Breast epithelium (tissue), 4 donors: ENCODE results near the gene LTK. TPM values are rescaled to one million over a fixed set of nuclear protein-coding genes. Genes with fewer than 3 reads are reported as not detected.

ENCODE experiments used
- DNase-seq, 2 donors: peaks; one replicate each; pipeline ENCODE4 v3.0.0-alpha.2; 2019; ENCODE audit warnings: low spot score in 2 of 2
- H3K27ac ChIP-seq, 2 donors: fragments of 200-600 bp; sonication (generic) in 1 of 2; one replicate each; pipeline ENCODE4 v1.5.1; 2016 to 2019; ENCODE audit warnings: mild to moderate bottlenecking in 1 of 2
- H3K27me3 ChIP-seq, 2 donors: fragments of 200-600 bp; sonication (generic) in 1 of 2; one replicate each; pipeline versions ENCODE4 v1.5.1 to v1.6.0; 2017 to 2019; ENCODE audit warnings: control low read depth in 1 of 2, mild to moderate bottlenecking in 1 of 2
- H3K36me3 ChIP-seq: fragments of 200-600 bp; one replicate; pipeline ENCODE4 v1.5.1; 2019
- H3K4me1 ChIP-seq, 2 donors: fragments of 200-600 bp; sonication (generic); one replicate each; pipeline ENCODE4 v1.5.1; 2016 to 2019; ENCODE audit warnings: control low read depth in 1 of 2
- H3K4me3 ChIP-seq, 3 donors: fragments of 200-600 bp; sonication (generic); 1 replicate in 2 of 3; 2 replicates in 1 of 3; pipeline ENCODE4 v1.5.1; 2016 to 2019; ENCODE audit warnings: mild to moderate bottlenecking in 3 of 3, moderate library complexity in 2 of 3
- H3K9me3 ChIP-seq, 2 donors: fragments of 200-600 bp; sonication (generic) in 1 of 2; one replicate each; pipeline ENCODE4 v1.5.1; 2016 to 2019; ENCODE audit warnings: control low read depth in 1 of 2
- POLR2A ChIP-seq: fragments of 450-650 bp; IDR thresholded peaks from one replicate; pipeline ENCODE4 v1.6.1; 2016; ENCODE audit warnings: antibody characterized with exemption, mild to moderate bottlenecking, moderate library complexity
- POLR2AphosphoS5 ChIP-seq, 3 donors: sonication (generic); formaldehyde crosslinking; IDR thresholded peaks; one replicate each; pipeline ENCODE4 v1.6.1; 2017; ENCODE audit warnings: antibody characterized with exemption in 3 of 3
- intact Hi-C: fragments of 100-400 bp; cut with DNase I; formaldehyde crosslinking; loops from one replicate; pipeline ENCODE4 v1.15.1; 2023; ENCODE audit warnings: low total_unique reads
- total RNA-seq, 3 donors: library from RNA; depleted of rRNA; stranded (reverse); fragments of >200 nt; gene quantifications; one replicate each; pipeline ENCODE4 v1.1.0, GENCODE V29; 2016
- TF ChIP-seq, protein P1 (sequence below), 3 donors: fragments of 450-650 bp; IDR thresholded peaks; one replicate each; pipeline ENCODE4 v1.5.1; 2016 to 2017; ENCODE audit warnings: antibody characterized with exemption in 3 of 3, mild to moderate bottlenecking in 3 of 3, moderate library complexity in 3 of 3

LTK gene
- total RNA-seq, 3 donors from 2014 or later: 0.29 to 0.66 TPM; not detected in 1

GRCh38 chr15:41554915-41555314 lies 41.3 kb upstream of the LTK start:
- TF ChIP-seq POLR2AphosphoS5 (IDR thresholded peaks at IDR 0.05) (no peak), POLR2A (no peak)
- TF ChIP-seq, protein P1, sequence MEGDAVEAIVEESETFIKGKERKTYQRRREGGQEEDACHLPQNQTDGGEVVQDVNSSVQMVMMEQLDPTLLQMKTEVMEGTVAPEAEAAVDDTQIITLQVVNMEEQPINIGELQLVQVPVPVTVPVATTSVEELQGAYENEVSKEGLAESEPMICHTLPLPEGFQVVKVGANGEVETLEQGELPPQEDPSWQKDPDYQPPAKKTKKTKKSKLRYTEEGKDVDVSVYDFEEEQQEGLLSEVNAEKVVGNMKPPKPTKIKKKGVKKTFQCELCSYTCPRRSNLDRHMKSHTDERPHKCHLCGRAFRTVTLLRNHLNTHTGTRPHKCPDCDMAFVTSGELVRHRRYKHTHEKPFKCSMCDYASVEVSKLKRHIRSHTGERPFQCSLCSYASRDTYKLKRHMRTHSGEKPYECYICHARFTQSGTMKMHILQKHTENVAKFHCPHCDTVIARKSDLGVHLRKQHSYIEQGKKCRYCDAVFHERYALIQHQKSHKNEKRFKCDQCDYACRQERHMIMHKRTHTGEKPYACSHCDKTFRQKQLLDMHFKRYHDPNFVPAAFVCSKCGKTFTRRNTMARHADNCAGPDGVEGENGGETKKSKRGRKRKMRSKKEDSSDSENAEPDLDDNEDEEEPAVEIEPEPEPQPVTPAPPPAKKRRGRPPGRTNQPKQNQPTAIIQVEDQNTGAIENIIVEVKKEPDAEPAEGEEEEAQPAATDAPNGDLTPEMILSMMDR (IDR thresholded peaks at IDR 0.05): no peak
- Histone ChIP-seq H3K27ac (no peak overlapping the region), H3K36me3 (no peaks in the 10 kb centered on the region), H3K9me3 (no peaks in the 10 kb centered on the region), H3K27me3 (no peaks in the 10 kb centered on the region), H3K4me3 (no peak overlapping the region), H3K4me1 (peaks cover 4 to 6% of the 10 kb centered on the region in 2 donors)
- intact Hi-C loops: loop anchor here (5.0 kb wide), 1 partner anchor 1782 kb away; no protein-coding TSS in a partner anchor
- DNase-seq: no peak

DNA sequence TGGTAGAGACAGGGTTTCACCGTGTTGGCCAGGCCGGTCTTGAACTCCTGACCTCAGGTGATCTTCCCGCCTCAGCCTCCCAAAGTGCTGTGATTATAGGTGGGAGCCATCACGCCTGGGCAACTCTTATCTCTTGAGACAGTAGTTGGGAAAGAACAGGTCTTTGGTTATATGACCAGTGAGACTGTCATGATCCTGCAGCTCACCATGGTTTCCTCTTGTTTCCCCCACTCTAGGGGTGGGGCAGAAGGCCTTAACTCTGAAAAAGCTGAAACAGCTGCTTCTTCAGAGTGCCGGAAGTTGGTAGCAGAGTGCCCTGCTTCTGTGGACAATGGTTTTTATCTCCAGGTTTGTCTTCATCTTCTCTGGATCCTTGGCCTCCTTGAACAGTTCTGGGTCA lies 40.7 kb upstream of the LTK start:
- Histone ChIP-seq H3K27ac (no peak overlapping the region), H3K4me3 (no peak overlapping the region), H3K4me1 (peaks cover 0 to under 1% of the 10 kb centered on the region in 2 donors), H3K27me3 (no peaks in the 10 kb centered on the region), H3K9me3 (no peaks in the 10 kb centered on the region), H3K36me3 (no peaks in the 10 kb centered on the region)
- intact Hi-C loops: loop anchor here (5.0 kb wide), 1 partner anchor 1783 kb away; no protein-coding TSS in a partner anchor
- TF ChIP-seq, protein P1 (IDR thresholded peaks at IDR 0.05): no peak
- TF ChIP-seq POLR2AphosphoS5 (IDR thresholded peaks at IDR 0.05) (no peak), POLR2A (no peak)
- DNase-seq: no peak

DNA sequence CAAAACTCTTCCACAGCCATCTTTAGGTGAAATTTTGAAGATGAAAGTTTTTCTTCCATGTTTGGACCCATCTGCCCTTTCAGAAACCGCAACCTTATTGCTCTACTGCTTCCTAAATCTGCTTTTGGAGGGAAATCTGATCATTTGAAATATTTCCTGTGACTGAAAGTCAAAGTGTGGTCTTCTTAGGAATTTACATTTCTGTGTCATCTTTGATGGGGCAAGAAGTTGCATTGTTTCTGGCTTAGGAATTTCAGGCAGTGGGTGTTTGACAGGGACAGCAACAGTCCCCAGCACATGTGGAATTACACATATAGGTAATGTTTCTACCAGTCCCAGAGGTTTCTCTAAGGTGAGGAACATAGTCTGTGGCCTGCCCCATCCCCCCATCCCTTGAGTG lies 40.1 kb upstream of the LTK start:
- Histone ChIP-seq H3K4me1 (no peaks in the 10 kb centered on the region), H3K4me3 (no peak overlapping the region), H3K36me3 (no peaks in the 10 kb centered on the region), H3K27me3 (no peaks in the 10 kb centered on the region), H3K27ac (no peak overlapping the region), H3K9me3 (no peaks in the 10 kb centered on the region)
- no peak for DNase-seq
- intact Hi-C loops: loop anchor here (5.0 kb wide), 1 partner anchor 1784 kb away; no protein-coding TSS in a partner anchor
- TF ChIP-seq POLR2AphosphoS5 (IDR thresholded peaks at IDR 0.05) (no peak), POLR2A (no peak)
- TF ChIP-seq, protein P1 (IDR thresholded peaks at IDR 0.05): no peak

DNA sequence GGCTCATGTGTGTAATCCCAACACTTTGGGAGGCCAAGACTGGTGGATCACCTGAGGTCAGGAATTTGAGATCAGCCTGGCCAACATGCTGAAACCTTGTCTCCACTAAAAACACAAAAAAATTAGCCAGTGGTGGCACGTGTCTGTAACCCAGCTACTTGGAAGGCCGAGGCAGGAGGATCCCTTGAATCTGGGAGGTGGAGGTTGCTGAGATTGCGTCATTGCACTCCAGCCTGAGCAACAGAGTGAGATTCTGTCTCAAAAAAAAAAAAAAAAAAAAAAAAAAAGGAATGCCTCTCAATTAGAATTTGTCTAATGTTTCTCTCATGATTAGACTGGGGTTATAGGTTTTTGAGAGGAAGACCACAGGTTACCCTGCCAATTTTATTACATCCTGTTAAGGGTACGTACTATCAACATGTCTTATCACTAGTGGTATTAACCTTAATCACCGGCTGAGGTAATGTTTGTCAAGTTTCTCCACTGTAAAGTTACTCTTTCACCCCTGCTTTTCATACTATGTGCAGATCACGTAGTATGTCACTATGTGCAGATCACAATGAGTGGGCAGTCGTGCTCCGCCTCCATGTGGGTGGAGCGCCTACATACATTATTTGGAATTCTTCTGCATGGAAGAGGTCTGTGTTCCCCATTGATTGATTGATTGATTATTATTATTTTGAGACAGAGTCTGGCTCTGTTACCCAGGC lies 36.6 kb upstream of the LTK start:
- TF ChIP-seq, protein P1 (IDR thresholded peaks at IDR 0.05): no peak
- TF ChIP-seq POLR2A: no peak
- intact Hi-C loops: loop anchor here (5.0 kb wide), 1 partner anchor 1787 kb away; no protein-coding TSS in a partner anchor
- H3K9me3 ChIP-seq: no peaks in the 10 kb centered on the region
- H3K4me3 ChIP-seq: no peak overlapping the region
- H3K4me1 ChIP-seq: no peaks in the 10 kb centered on the region
- H3K27ac ChIP-seq: no peak overlapping the region
- no peak for DNase-seq
- H3K27me3 ChIP-seq: no peaks in the 10 kb centered on the region
- no peaks in the 10 kb centered on the region for H3K36me3 ChIP-seq
